Fibroblast of the conjunctiva (primary cell): ENCODE measurements around the gene ANKH.

ENCODE experiments used
- DNase-seq: peaks from one replicate; pipeline ENCODE4 v3.0.0-alpha.2; 2010; ENCODE audit warnings: low read depth

The ANKH gene

GRCh38 chr5:14664270-14665100 is 207.1 kb downstream of the ANKH start, which contains the start of gene OTULIN:
OTULIN (plus strand) TSS chr5:14664718; CDS start chr5:14664826, 108 bp downstream.
- peak; percentile 85 for DNase-seq

GRCh38 chr5:14663734-14664269 is 207.8 kb downstream of the ANKH start:
- no peak for DNase-seq

DNA sequence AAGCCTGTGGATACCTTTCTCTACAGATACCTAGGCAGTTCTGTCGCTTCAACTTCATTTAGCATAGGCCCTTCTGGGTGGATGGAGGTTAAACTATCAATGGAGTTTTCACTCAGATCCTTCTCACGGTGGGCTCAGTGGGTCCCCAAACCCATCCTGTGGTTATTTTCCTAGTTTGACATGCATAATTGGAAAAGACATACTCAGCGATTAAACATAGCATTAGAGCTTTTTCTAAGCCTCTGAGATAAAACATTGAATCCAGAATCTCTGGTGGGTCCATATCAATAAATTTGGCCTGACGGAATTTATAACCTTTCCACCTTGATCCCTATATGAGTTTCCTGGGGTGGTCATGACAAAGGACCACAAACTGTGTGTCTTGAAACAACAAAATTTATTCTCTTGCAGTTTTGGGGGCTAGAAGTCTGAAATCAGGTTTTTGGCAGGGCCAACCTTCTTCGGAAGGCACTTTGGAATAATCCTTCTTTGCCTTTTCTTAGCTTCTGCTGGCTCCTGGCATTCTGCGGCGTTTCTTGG is 208.8 kb downstream of the ANKH start:
- DNase-seq = no peak

DNA sequence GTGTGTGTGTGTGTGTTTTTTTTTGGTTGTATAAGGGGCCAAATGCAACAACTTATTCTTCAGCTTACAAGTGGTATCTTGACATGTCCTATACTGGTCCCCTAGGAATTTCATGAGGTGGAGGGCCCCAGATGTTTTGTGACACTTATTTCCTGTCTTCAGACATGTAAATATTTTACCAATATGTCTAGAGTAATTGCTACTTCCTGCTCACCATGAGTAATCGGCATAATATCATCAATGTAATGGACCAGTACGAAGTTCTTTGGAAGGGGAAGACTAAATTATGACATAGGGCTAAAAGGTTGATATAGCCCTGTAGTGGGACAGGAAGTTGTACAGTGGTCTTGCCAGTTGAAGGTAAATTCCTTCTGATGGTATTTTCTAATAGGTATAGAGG is 210.7 kb downstream of the ANKH start:
- no peak for DNase-seq

- peak; percentile 28 for DNase-seq
These were observed 211.6 kb downstream of the ANKH start for GRCh38 chr5:14659821-14660607.

- DNase-seq = no peak
These were observed 214.7 kb downstream of the ANKH start for GRCh38 chr5:14656898-14657297.

- no peak for DNase-seq
These were observed 216.3 kb downstream of the ANKH start for GRCh38 chr5:14655146-14655741.
